Urothelium cell line (cell line): ENCODE measurements around the gene NDUFS6.
"Not testable (repeated sequence)": the region's sequence is repeated elsewhere in the genome, so short reads cannot be mapped to it uniquely, and the experiment has no call there.

Source experiments
- DNase-seq: peaks from one replicate; pipeline ENCODE4 v3.0.0; 2011; ENCODE audit warnings: low spot score, mixed read lengths
- FAIRE-seq: peaks from 2 replicates; lab custom pipeline; 2011; peaks lifted over from hg19 to GRCh38; lab: Jason Lieb, UNC

Gene NDUFS6

GRCh38 chr5:1830571-1831228 is 29.5 kb downstream of the NDUFS6 start:
- no peak for FAIRE-seq
- DNase-seq: no peak

GRCh38 chr5:1831257-1831656 is 30.1 kb downstream of the NDUFS6 start:
- FAIRE-seq: no peak
- no peak for DNase-seq

GRCh38 chr5:1831677-1832313 is 30.6 kb downstream of the NDUFS6 start:
- FAIRE-seq: no peak

GRCh38 chr5:1832511-1833250 is 31.5 kb downstream of the NDUFS6 start:
- FAIRE-seq (no peak), DNase-seq (no peak)

More at GRCh38 chr5:1831677-1832313, 30.6 kb downstream of the NDUFS6 start:
- no peak for DNase-seq

- FAIRE-seq (no peak), DNase-seq (no peak)
Observed at GRCh38 chr5:1833264-1834021, 32.2 kb downstream of the NDUFS6 start.

GRCh38 chr5:1834022-1834551 is 32.9 kb downstream of the NDUFS6 start:
- FAIRE-seq (no peak), DNase-seq (no peak)

- no peak for FAIRE-seq
- DNase-seq: no peak
Observed at GRCh38 chr5:1834721-1835429, 33.7 kb downstream of the NDUFS6 start.

GRCh38 chr5:1835431-1835830 is 34.2 kb downstream of the NDUFS6 start:
- no peak for DNase-seq
- no peak for FAIRE-seq

- FAIRE-seq (no peak), DNase-seq (no peak)
Observed at GRCh38 chr5:1836176-1836890, 35.1 kb downstream of the NDUFS6 start.

GRCh38 chr5:1836891-1837880 is 36.0 kb downstream of the NDUFS6 start:
- FAIRE-seq (no peak), DNase-seq (no peak)

GRCh38 chr5:1838013-1838412 is 36.8 kb downstream of the NDUFS6 start:
- FAIRE-seq (no peak), DNase-seq (no peak)

- FAIRE-seq: no peak
- DNase-seq: no peak
Observed at GRCh38 chr5:1840071-1840547, 38.9 kb downstream of the NDUFS6 start.

GRCh38 chr5:1840741-1841521 is 39.7 kb downstream of the NDUFS6 start:
- no peak for FAIRE-seq
- no peak for DNase-seq

GRCh38 chr5:1842004-1842819 is 41.0 kb downstream of the NDUFS6 start:
- DNase-seq (no peak), FAIRE-seq (no peak)

- FAIRE-seq: not testable (repeated sequence)
Observed at GRCh38 chr5:1843761-1844160, 42.6 kb downstream of the NDUFS6 start.

GRCh38 chr5:1844708-1845436 is 43.7 kb downstream of the NDUFS6 start:
- FAIRE-seq (peak; percentile 13), DNase-seq (no peak)

More at GRCh38 chr5:1843761-1844160, 42.6 kb downstream of the NDUFS6 start:
- DNase-seq: not testable (repeated sequence)
